A549 (cell line): ENCODE measurements around the gene AMFR. TPM values are rescaled to one million over a fixed set of nuclear protein-coding genes. Genes with fewer than 3 reads are reported as not detected.
A peak's percentile ranks its signal among the peaks of the same experiment; 100 is the strongest.

Experiments
- ATAC-seq, 2 experiments: fragments of 200-7000 bp in 1 of 2; fragments of >200 bp in 1 of 2; cut with Nextera tagmentation in 1 of 2; cut with Tn5 transposase in 1 of 2; 3 replicates each; pipeline versions ENCODE4 v1.8.0 to v1.9.1; 2018 to 2020; ENCODE audit warnings: mild to moderate bottlenecking in 1 of 2, moderate library complexity in 1 of 2
- CTCF ChIA-PET: fragments of 300-600 bp; sonication (Branson Sonifier 250); formaldehyde crosslinking; extraction: SDS; loops from one replicate; lab custom pipeline; 2021; ENCODE audit warnings: antibody characterized with exemption, inconsistent platforms; lab: Yijun Ruan, JAX
- POLR2A ChIA-PET: fragments of 350-600 bp; formaldehyde crosslinking; extraction: SDS; loops from one replicate; lab custom pipeline; 2021; ENCODE audit warnings: antibody characterized with exemption, inconsistent platforms; lab: Yijun Ruan, JAX
- DNase-seq, 2 experiments: peaks; one replicate each; pipeline versions ENCODE4 v3.0.0 to v3.0.0-alpha.2; 2011 to 2016; ENCODE audit warnings: low read depth in 1 of 2, low spot score in 1 of 2
- FAIRE-seq: peaks from 2 replicates; lab custom pipeline; 2011; peaks lifted over from hg19 to GRCh38; lab: Jason Lieb, UNC
- H3K27ac ChIP-seq, 2 experiments: fragments of >200 bp; sonication (Bioruptor Twin); formaldehyde crosslinking; 3 replicates each; pipeline ENCODE4 v1.5.1; 2016 to 2017
- H3K4me1 ChIP-seq: fragments of >200 bp; sonication (Bioruptor Twin); formaldehyde crosslinking; 3 replicates; pipeline ENCODE4 v1.6.1; 2016
- H3K4me2 ChIP-seq: fragments of >200 bp; sonication (Bioruptor Twin); formaldehyde crosslinking; 3 replicates; pipeline ENCODE4 v1.6.1; 2016
- H3K4me3 ChIP-seq: fragments of >200 bp; sonication (Bioruptor Twin); formaldehyde crosslinking; 3 replicates; pipeline ENCODE4 v1.5.1; 2016
- H3K9me3 ChIP-seq: fragments of >200 bp; sonication (Bioruptor Twin); formaldehyde crosslinking; 3 replicates; pipeline ENCODE4 v1.6.1; 2016
- BHLHE40 ChIP-seq: IDR thresholded peaks from 2 replicates; pipeline ENCODE4 v1.6.1; 2012; ENCODE audit warnings: low read depth, low read length, inconsistent platforms
- CBX2 ChIP-seq: fragments of 200-600 bp; sonication (generic); IDR thresholded peaks from 2 replicates; pipeline ENCODE4 v1.6.1; 2016; ENCODE audit warnings: low read depth, mild to moderate bottlenecking, borderline replicate concordance
- CEBPB ChIP-seq, 2 experiments: fragments of >200 bp in 1 of 2; sonication (Bioruptor Twin) in 1 of 2; formaldehyde crosslinking in 1 of 2; IDR thresholded peaks; 2 replicates each; pipeline ENCODE4 v1.6.1; 2012 to 2016
- ESRRA ChIP-seq: fragments of 150-350 bp; IDR thresholded peaks from 2 replicates; pipeline ENCODE4 v1.6.1; 2014; ENCODE audit warnings: mild to moderate bottlenecking, low read length, borderline replicate concordance
- FOSL2 ChIP-seq, 2 experiments: fragments of 450-650 bp in 1 of 2; fragments of >200 bp in 1 of 2; sonication (Bioruptor Twin) in 1 of 2; formaldehyde crosslinking; IDR thresholded peaks; 2 replicates each; pipeline versions ENCODE4 v1.5.0 to v1.6.1; 2016 to 2020; ENCODE audit warnings: mild to moderate bottlenecking in 1 of 2, moderate library complexity in 1 of 2
- GATA3 ChIP-seq: IDR thresholded peaks from 2 replicates; pipeline ENCODE4 v1.6.1; 2012; ENCODE audit warnings: borderline replicate concordance
- HDAC2 ChIP-seq: fragments of 200-600 bp; sonication (generic); IDR thresholded peaks from 2 replicates; pipeline ENCODE4 v1.6.1; 2016
- HEYL ChIP-seq: fragments of 250-450 bp; sonication (Bioruptor Pico); IDR thresholded peaks from 2 replicates; pipeline ENCODE4 v1.8.0; 2021; ENCODE audit warnings: mild to moderate bottlenecking, moderate library complexity
- KDM1A ChIP-seq: fragments of 200-600 bp; sonication (generic); IDR thresholded peaks from 2 replicates; pipeline ENCODE4 v1.6.1; 2016; ENCODE audit warnings: low read depth, mild to moderate bottlenecking
- NPAS2 ChIP-seq: fragments of 250-450 bp; sonication (Bioruptor Pico); IDR thresholded peaks from 2 replicates; pipeline ENCODE4 v1.8.0; 2022; ENCODE audit warnings: mild to moderate bottlenecking, moderate library complexity, borderline replicate concordance
- POLR2A ChIP-seq: IDR thresholded peaks from 2 replicates; pipeline ENCODE4 v1.6.1; 2012; ENCODE audit warnings: mild to moderate bottlenecking, low read length
- POLR2AphosphoS2 ChIP-seq: conservative IDR thresholded peaks from 2 replicates; pipeline ENCODE4 v1.6.1; 2012; ENCODE audit warnings: low read length, improper control_type of control experiment, inconsistent platforms
- SMC3 ChIP-seq: fragments of >200 bp; sonication (Bioruptor Twin); formaldehyde crosslinking; IDR thresholded peaks from 3 replicates; pipeline ENCODE4 v1.6.1; 2018; ENCODE audit warnings: inconsistent platforms
- TFCP2L1 ChIP-seq: fragments of 250-450 bp; sonication (Bioruptor Pico); IDR thresholded peaks from 2 replicates; pipeline ENCODE4 v1.5.0; 2021; ENCODE audit warnings: mild to moderate bottlenecking
- ZC3H11A ChIP-seq: fragments of 450-650 bp; IDR thresholded peaks from 2 replicates; pipeline ENCODE4 v1.6.1; 2014; ENCODE audit warnings: antibody characterized with exemption, mild to moderate bottlenecking
- ZFP36 ChIP-seq: fragments of 450-650 bp; IDR thresholded peaks from 2 replicates; pipeline ENCODE4 v1.6.1; 2014; ENCODE audit warnings: borderline replicate concordance; ENCODE audit not compliant: partially characterized antibody
- WGBS: methylation state at CpG from one replicate; pipeline ENCODE4 v1.1.6; 2017; ENCODE audit errors: missing lambda C conversion rate; 5-methylcytosine and 5-hydroxymethylcytosine counted together
- polyA plus RNA-seq, 4 experiments: library from polyadenylated mRNA; depleted of rRNA in 3 of 4; stranded (reverse); fragments of >200 nt; fragmentation: RNase III in 1 of 4; extraction: RNeasy Plus Mini Kit Qiagen cat#74134 plus additional on column Dnase treatment in 1 of 4; gene quantifications; 2 replicates in 3 of 4; 3 replicates in 1 of 4; pipeline ENCODE4 v1.2.3, GENCODE V29; 2011 to 2017
- TF ChIP-seq, protein P1 (sequence below): fragments of 250-450 bp; sonication (Bioruptor Pico); IDR thresholded peaks from 2 replicates; pipeline ENCODE4 v1.5.0; 2021; ENCODE audit warnings: mild to moderate bottlenecking, moderate library complexity, borderline replicate concordance
- TF ChIP-seq, protein P2 (sequence below): fragments of >200 bp; sonication (Bioruptor Twin); formaldehyde crosslinking; IDR thresholded peaks from 3 replicates; pipeline ENCODE4 v1.6.1; 2016
- TF ChIP-seq, protein P3 (sequence below): IDR thresholded peaks from 2 replicates; pipeline ENCODE4 v1.6.1; 2012
- TF ChIP-seq, protein P4 (sequence below): fragments of 450-650 bp; IDR thresholded peaks from 2 replicates; pipeline ENCODE4 v1.6.1; 2014; ENCODE audit warnings: antibody characterized with exemption

Gene AMFR
- polyA plus RNA-seq, 2 of the 4 experiments (the other 2 are of a cell fraction): 68.9 to 88.5 TPM

DNA sequence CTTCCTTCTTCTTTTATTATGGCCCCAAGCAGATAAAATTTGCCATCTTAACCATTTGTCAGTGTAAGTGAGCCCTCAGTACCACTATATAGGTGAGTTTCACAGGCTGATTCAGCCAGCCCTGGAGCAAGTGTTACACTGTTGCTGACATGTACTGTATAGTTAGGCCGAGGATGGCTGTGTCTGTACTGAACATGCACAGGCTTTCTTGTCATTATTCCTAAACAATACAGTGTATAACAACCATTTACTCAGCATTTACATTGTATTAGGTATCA, 53.7 kb downstream of the AMFR start:
- ChIA-PET CTCF (interaction anchor here (1.0 to 3.8 kb wide), 2 partner anchors 15 to 22 kb away, joined by 3 to 24 read pairs; no protein-coding TSS in a partner anchor), POLR2A (no interaction called here)
- FAIRE-seq: no peak
- no peaks in the 10 kb centered on the region for H3K9me3 ChIP-seq
- no peak overlapping the region for H3K4me3 ChIP-seq
- WGBS: 86% methylated on average over 1 of the region's 1 CpG
- peak overlapping the region; percentile 53; the same call in 2 of the 3 replicates for H3K4me2 ChIP-seq
- ATAC-seq: peak; percentile 44 to 61; a peak in 3 of 6 replicates
- H3K4me1 ChIP-seq: peaks cover 37% of the 10 kb centered on the region
- peak overlapping the region; percentile 51 to 62; a peak in 5 of 6 replicates for H3K27ac ChIP-seq
- TF ChIP-seq HEYL (no peak), POLR2A (no peak), CEBPB (IDR thresholded peaks at IDR 0.05) (no peak), FOSL2 (IDR thresholded peaks at IDR 0.05) (no peak), FOSL2 (CRISPR knock-in tag; IDR thresholded peaks at IDR 0.05) (no peak), NPAS2 (CRISPR knock-in tag) (no peak), POLR2AphosphoS2 (no peak), SMC3 (no peak), TFCP2L1 (CRISPR knock-in tag) (no peak), HDAC2 (no peak), KDM1A (no peak), ESRRA (no peak)
- TF ChIP-seq, protein P1, sequence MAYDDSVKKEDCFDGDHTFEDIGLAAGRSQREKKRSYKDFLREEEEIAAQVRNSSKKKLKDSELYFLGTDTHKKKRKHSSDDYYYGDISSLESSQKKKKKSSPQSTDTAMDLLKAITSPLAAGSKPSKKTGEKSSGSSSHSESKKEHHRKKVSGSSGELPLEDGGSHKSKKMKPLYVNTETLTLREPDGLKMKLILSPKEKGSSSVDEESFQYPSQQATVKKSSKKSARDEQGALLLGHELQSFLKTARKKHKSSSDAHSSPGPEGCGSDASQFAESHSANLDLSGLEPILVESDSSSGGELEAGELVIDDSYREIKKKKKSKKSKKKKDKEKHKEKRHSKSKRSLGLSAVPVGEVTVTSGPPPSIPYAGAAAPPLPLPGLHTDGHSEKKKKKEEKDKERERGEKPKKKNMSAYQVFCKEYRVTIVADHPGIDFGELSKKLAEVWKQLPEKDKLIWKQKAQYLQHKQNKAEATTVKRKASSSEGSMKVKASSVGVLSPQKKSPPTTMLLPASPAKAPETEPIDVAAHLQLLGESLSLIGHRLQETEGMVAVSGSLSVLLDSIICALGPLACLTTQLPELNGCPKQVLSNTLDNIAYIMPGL (CRISPR knock-in tag): no peak
- TF ChIP-seq, protein P2, sequence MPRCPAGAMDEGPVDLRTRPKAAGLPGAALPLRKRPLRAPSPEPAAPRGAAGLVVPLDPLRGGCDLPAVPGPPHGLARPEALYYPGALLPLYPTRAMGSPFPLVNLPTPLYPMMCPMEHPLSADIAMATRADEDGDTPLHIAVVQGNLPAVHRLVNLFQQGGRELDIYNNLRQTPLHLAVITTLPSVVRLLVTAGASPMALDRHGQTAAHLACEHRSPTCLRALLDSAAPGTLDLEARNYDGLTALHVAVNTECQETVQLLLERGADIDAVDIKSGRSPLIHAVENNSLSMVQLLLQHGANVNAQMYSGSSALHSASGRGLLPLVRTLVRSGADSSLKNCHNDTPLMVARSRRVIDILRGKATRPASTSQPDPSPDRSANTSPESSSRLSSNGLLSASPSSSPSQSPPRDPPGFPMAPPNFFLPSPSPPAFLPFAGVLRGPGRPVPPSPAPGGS: no peak
- TF ChIP-seq, protein P3, sequence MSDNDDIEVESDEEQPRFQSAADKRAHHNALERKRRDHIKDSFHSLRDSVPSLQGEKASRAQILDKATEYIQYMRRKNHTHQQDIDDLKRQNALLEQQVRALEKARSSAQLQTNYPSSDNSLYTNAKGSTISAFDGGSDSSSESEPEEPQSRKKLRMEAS: no peak
- DNase-seq: no peak

DNA sequence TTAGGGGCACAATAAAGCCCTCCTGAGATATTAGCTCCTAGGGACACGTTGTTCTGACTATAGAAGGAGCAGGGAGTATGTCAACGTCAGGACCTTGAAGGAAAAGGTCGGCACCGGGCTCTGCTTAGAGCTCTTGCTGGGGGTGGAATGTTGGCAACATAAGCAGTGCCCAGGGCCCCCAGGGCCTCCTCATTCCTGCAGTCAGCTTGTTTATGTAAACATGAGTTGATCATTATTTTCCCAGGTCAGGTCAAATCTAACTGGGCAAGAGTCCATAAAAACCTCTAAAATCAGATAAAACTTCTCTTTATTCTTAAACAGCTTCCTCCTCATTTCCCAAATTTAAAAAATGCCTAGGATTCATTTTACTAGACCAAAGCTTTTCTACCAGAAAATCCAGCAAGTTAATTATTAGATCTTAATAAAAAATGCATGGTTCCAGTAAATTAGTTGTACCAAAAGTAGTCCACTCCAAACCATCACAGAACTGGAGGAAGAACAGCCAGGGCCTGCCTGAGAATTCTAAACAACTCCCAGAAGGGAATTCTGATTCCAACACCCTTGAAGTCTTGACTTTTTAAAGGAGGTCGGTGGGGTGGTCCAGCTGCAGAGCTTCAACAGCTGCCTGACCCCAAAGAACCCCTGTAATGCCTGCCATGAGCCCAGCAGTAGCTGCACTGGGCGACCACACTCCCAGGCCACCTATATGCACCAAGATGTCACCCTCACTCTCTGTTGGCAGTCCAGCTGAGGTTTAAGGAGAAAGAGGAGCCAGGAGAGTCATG, 54.3 kb downstream of the AMFR start:
- H3K27ac ChIP-seq: peak overlapping the region; percentile 51 to 62; a peak in 5 of 6 replicates
- no peaks in the 10 kb centered on the region for H3K9me3 ChIP-seq
- peak overlapping the region; percentile 53 for H3K4me2 ChIP-seq
- no peak overlapping the region for H3K4me3 ChIP-seq
- WGBS: 26% methylated on average over 6 of the region's 6 CpGs
- FAIRE-seq (no peak), DNase-seq (peak in 1 of 2 experiments; percentile 53), ATAC-seq (peak; percentile 51 to 80; a peak in 4 of 6 replicates)
- H3K4me1 ChIP-seq: peaks cover 37% of the 10 kb centered on the region
- ChIA-PET CTCF (interaction anchor here (0.5 to 3.8 kb wide), 6 partner anchors 12 to 73 kb away, joined by 3 to 24 read pairs (median 3); no protein-coding TSS in a partner anchor), POLR2A (interaction anchor here (0.6 kb wide), 1 partner anchor 904 kb away, joined by 4 read pairs; no protein-coding TSS in a partner anchor)
- no peak for TF ChIP-seq ZC3H11A
- TF ChIP-seq, protein P4, sequence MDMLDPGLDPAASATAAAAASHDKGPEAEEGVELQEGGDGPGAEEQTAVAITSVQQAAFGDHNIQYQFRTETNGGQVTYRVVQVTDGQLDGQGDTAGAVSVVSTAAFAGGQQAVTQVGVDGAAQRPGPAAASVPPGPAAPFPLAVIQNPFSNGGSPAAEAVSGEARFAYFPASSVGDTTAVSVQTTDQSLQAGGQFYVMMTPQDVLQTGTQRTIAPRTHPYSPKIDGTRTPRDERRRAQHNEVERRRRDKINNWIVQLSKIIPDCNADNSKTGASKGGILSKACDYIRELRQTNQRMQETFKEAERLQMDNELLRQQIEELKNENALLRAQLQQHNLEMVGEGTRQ: no peak
- no peak for TF ChIP-seq CBX2
- no peak for TF ChIP-seq ZFP36
- TF ChIP-seq GATA3: peak; percentile 78; the same call in 1 of the 2 replicates
- TF ChIP-seq BHLHE40: no peak
